HepG2 (cell line): ENCODE measurements around the gene ASAP2. TPM values are rescaled to one million over a fixed set of nuclear protein-coding genes. Genes with fewer than 3 reads are reported as not detected.

Experiments used
- ATAC-seq: fragments of 200-7000 bp; cut with Tn5 transposase; 3 replicates; pipeline ENCODE4 v1.9.1; 2020; ENCODE audit warnings: mild to moderate bottlenecking, moderate library complexity
- BruUV-seq: library from RNA; stranded (reverse); fragments of 400-500 nt; replicated peaks from 2 replicates; lab custom pipeline; 2021; lab: Mats Ljungman, UMichigan
- CTCF ChIA-PET: fragments of 300-600 bp; formaldehyde crosslinking; extraction: SDS; loops from one replicate; lab custom pipeline; 2021; ENCODE audit warnings: low total read pairs, inconsistent platforms, low intra/inter-chr PET ratio; lab: Yijun Ruan, JAX
- POLR2A ChIA-PET: fragments of 350-600 bp; sonication (Branson Sonifier 250); formaldehyde crosslinking; loops from one replicate; lab custom pipeline; 2020; ENCODE audit warnings: antibody characterized with exemption, inconsistent platforms; lab: Yijun Ruan, JAX
- DNase-seq: peaks from one replicate; pipeline ENCODE4 v3.0.0-alpha.2; 2015; ENCODE audit warnings: low spot score
- FAIRE-seq: peaks from 3 replicates; lab custom pipeline; 2011; peaks lifted over from hg19 to GRCh38; lab: Jason Lieb, UNC
- H2AFZ ChIP-seq: one replicate; pipeline ENCODE4 v1.6.1; 2011; ENCODE audit warnings: low read length, inconsistent platforms
- H3K27ac ChIP-seq: fragments of 300-600 bp; 3 replicates; pipeline ENCODE4 v1.8.0; 2011; ENCODE audit warnings: mixed run types, mild to moderate bottlenecking, mixed read lengths, low read length, inconsistent platforms; ENCODE audit not compliant: insufficient read depth; ENCODE audit errors: extremely low read length
- H3K27me3 ChIP-seq, 2 experiments: fragments of 200-600 bp in 1 of 2; 2 replicates in 1 of 2; 3 replicates in 1 of 2; pipeline versions ENCODE4 v1.6.0 to v1.8.0; 2011; ENCODE audit warnings: low read length in 2 of 2, mild to moderate bottlenecking in 2 of 2, moderate library complexity in 2 of 2, inconsistent platforms in 1 of 2; ENCODE audit not compliant: insufficient read depth in 2 of 2, control insufficient read depth in 1 of 2
- H3K36me3 ChIP-seq, 2 experiments: fragments of 200-600 bp in 1 of 2; replicated peaks in 1 of 2; 2 replicates in 1 of 2; 3 replicates in 1 of 2; pipeline versions ENCODE4 v1.5.1 to v1.8.0; 2011; ENCODE audit warnings: low read length in 2 of 2, inconsistent platforms in 1 of 2; ENCODE audit not compliant: insufficient read depth in 2 of 2, control insufficient read depth in 1 of 2
- H3K4me1 ChIP-seq: 2 replicates; pipeline ENCODE4 v1.5.1; 2012; ENCODE audit warnings: low read length, inconsistent platforms; ENCODE audit not compliant: insufficient read depth
- H3K4me2 ChIP-seq: 2 replicates; pipeline ENCODE4 v1.6.0; 2011; ENCODE audit warnings: low read depth, low read length, inconsistent platforms
- H3K4me3 ChIP-seq, 3 experiments: fragments of 200-600 bp in 1 of 3; sonication (generic), shearing (Covaris generic) in 1 of 3; replicated peaks in 1 of 3; 2 replicates each; pipeline ENCODE4 v1.5.1; 2011 to 2016; ENCODE audit warnings: low read length in 3 of 3, inconsistent platforms in 2 of 3, low read depth in 2 of 3, mild to moderate bottlenecking in 2 of 3, control low read depth in 1 of 3, mixed read lengths in 1 of 3; ENCODE audit not compliant: insufficient read depth in 1 of 3
- H3K79me2 ChIP-seq: one replicate; pipeline ENCODE4 v1.6.1; 2011; ENCODE audit warnings: low read length, inconsistent platforms; ENCODE audit not compliant: insufficient read depth
- H3K9ac ChIP-seq: 2 replicates; pipeline ENCODE4 v1.6.0; 2011; ENCODE audit warnings: mild to moderate bottlenecking, low read depth, low read length, inconsistent platforms; ENCODE audit not compliant: insufficient read depth
- H3K9me3 ChIP-seq: 2 replicates; pipeline ENCODE4 v1.5.1; 2012; ENCODE audit warnings: mild to moderate bottlenecking, low read length
- H4K20me1 ChIP-seq: 2 replicates; pipeline ENCODE4 v1.6.0; 2011; ENCODE audit warnings: inconsistent platforms, mild to moderate bottlenecking, low read length, moderate library complexity; ENCODE audit not compliant: insufficient read depth
- AHDC1 ChIP-seq: sonication (generic); formaldehyde crosslinking; IDR thresholded peaks from 2 replicates; pipeline ENCODE4 v1.5.1; 2020; ENCODE audit warnings: mild to moderate bottlenecking, missing genetic modification reagents, borderline replicate concordance
- HNRNPH1 ChIP-seq: fragments of 200-400 bp; formaldehyde crosslinking; optimal IDR thresholded peaks from 2 replicates; pipeline ENCODE3; 2017; ENCODE audit warnings: mild to moderate bottlenecking, low read depth, low read length
- NR2F2 ChIP-seq: IDR thresholded peaks from 2 replicates; pipeline ENCODE4 v1.6.1; 2012; ENCODE audit warnings: low read depth, inconsistent platforms, borderline replicate concordance
- SALL2 ChIP-seq: sonication (generic); formaldehyde crosslinking; IDR thresholded peaks from 2 replicates; pipeline ENCODE4 v1.8.1; 2023; ENCODE audit warnings: mild to moderate bottlenecking, missing genetic modification reagents, inconsistent platforms
- ZNF235 ChIP-seq: sonication (generic); formaldehyde crosslinking; IDR thresholded peaks from 2 replicates; pipeline ENCODE4 v1.8.1; 2023; ENCODE audit warnings: mild to moderate bottlenecking, missing genetic modification reagents, borderline replicate concordance
- WGBS: methylation state at CpG from one replicate; pipeline ENCODE4 v1.1.6; 2017; ENCODE audit warnings: low lambda C conversion rate; 5-methylcytosine and 5-hydroxymethylcytosine counted together
- in situ Hi-C: cut with HindIII; loops from 2 replicates; pipeline ENCODE4 v1.10.0; 2017; ENCODE audit warnings: low pct_unique_long_range_greater_than_20kb; ENCODE audit not compliant: extremely low pct_ligation_motif_present
- intact Hi-C: fragments of 100-400 bp; cut with micrococcal nuclease; formaldehyde crosslinking; loops from one replicate; pipeline ENCODE4 v1.10.0; 2022; ENCODE audit not compliant: unreplicated experiment
- polyA plus RNA-seq, 8 experiments: library from polyadenylated mRNA; depleted of rRNA in 3 of 8; stranded (reverse) in 7 of 8; unstranded in 1 of 8; fragments of >200 nt; fragmentation: Illumina TruSeq in 4 of 8; extraction: Trizol in 4 of 8; gene quantifications; 2 replicates each; pipeline versions ENCODE4 v1.2.1 to v1.2.3, GENCODE V29; 2011 to 2016; ENCODE audit warnings: low read depth in 4 of 8, missing spikeins in 1 of 8, mixed read lengths in 1 of 8; ENCODE audit not compliant: insufficient read depth in 1 of 8
- total RNA-seq, 5 experiments: library from RNA; depleted of rRNA; stranded (reverse); fragments of >200 nt; fragmentation: Illumina TruSeq; extraction: Trizol; gene quantifications; 2 replicates each; pipeline ENCODE4 v1.2.3, GENCODE V29; 2016; ENCODE audit warnings: low read depth in 1 of 5
- TF ChIP-seq, protein P1 (sequence below): sonication (generic); formaldehyde crosslinking; IDR thresholded peaks from 2 replicates; pipeline ENCODE4 v1.4.0; 2020; ENCODE audit warnings: missing genetic modification reagents, low read depth, mild to moderate bottlenecking, borderline replicate concordance

The ASAP2 gene
- total and polyA plus RNA-seq, 2 of the 13 experiments (the other 11 are each of a cell fraction or from before 2014, with no cell fraction given): 7.3 to 22.3 TPM

DNA sequence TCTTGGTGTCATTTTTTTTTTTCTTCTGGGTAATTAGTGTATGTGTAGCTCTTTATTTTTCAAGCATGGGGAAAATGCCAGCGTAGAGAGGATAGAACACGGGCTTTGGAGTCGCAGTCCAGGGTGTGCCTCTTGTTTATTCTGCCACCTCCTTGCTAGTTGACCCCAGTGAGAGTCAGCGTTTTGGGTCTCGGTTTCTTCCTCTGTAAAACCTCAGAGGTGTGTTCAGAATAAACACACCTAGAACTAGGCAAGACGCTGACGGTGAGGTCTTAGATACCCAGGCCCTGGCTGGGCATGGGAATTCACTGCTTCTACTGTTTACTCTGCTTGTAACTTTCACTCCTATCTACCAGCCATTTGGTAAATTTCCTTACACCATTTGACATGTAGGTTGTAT is 41.8 kb downstream of the ASAP2 start:
- in situ Hi-C loops (no loop called here), intact Hi-C loops (no loop called here)
- ATAC-seq: no peak
- CTCF ChIA-PET: no interaction called here
- Histone ChIP-seq H3K4me1 (peaks cover 67% of the 10 kb centered on the region), H4K20me1 (no peaks in the 10 kb centered on the region; the same call in 1 of the 2 replicates), H3K4me2 (no peak overlapping the region), H3K79me2 (peaks cover 52% of the 10 kb centered on the region), H3K36me3 (no peaks in the 10 kb centered on the region), H3K9me3 (no peaks in the 10 kb centered on the region), H3K27me3 (no peaks in the 10 kb centered on the region), H2AFZ (no peak overlapping the region), H3K9ac (no peak overlapping the region), H3K4me3 (no peak overlapping the region), H3K27ac (no peak overlapping the region)
- 93% methylated on average over 7 of the region's 7 CpGs for WGBS
- no peak for FAIRE-seq
- no peak for TF ChIP-seq ZNF235 (CRISPR knock-in tag)
- no peak for TF ChIP-seq HNRNPH1
- TF ChIP-seq, protein P1, sequence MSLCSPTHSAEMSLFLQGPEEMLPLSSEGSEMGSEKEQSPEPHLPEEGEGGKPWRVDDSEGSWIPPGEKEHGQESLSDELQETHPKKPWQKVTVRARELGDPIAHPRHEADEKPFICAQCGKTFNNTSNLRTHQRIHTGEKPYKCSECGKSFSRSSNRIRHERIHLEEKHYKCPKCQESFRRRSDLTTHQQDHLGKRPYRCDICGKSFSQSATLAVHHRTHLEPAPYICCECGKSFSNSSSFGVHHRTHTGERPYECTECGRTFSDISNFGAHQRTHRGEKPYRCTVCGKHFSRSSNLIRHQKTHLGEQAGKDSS (CRISPR knock-in tag): no peak
- TF ChIP-seq AHDC1: no peak
- TF ChIP-seq NR2F2: no peak
- TF ChIP-seq SALL2 (CRISPR knock-in tag): 0 out of 2 replicates have a peak, but pooled peaks have one; percentile 8
- DNase-seq: no peak
- POLR2A ChIA-PET: interaction anchor here (0.6 to 2.1 kb wide), 2 partner anchors 14 kb away, joined by 3 to 28 read pairs; no protein-coding TSS in a partner anchor
- no TSS peak for BruUV-seq
